Measurements from ENCODE around the gene CMTM4.
A peak's percentile ranks its signal among the peaks of the same experiment; 100 is the strongest.
"Not testable (repeated sequence)": the region's sequence is repeated elsewhere in the genome, so short reads cannot be mapped to it uniquely, and the experiment has no call there.

The CMTM4 gene

DNA sequence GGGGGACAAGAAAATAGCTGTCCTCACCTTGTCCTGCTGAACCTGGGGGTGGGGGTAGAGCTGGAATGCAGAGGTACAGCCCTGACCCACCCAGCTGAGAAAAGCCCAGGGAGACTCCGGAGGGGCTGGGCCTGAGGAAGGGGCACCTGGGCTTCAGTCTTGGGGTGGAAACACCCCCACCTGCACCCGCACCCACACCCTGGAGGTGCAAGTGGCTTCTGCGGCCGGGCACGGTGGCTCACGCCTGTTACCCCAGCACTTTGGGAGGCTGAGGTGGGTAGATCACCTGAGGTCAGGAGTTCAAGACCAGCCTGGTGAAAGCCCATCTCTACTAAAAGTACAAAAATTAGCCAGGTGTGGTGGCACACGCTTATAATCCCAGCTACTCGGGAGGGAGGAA lies 84.6 kb downstream of the CMTM4 start:
- not testable (repeated sequence) for DNase-seq

DNA sequence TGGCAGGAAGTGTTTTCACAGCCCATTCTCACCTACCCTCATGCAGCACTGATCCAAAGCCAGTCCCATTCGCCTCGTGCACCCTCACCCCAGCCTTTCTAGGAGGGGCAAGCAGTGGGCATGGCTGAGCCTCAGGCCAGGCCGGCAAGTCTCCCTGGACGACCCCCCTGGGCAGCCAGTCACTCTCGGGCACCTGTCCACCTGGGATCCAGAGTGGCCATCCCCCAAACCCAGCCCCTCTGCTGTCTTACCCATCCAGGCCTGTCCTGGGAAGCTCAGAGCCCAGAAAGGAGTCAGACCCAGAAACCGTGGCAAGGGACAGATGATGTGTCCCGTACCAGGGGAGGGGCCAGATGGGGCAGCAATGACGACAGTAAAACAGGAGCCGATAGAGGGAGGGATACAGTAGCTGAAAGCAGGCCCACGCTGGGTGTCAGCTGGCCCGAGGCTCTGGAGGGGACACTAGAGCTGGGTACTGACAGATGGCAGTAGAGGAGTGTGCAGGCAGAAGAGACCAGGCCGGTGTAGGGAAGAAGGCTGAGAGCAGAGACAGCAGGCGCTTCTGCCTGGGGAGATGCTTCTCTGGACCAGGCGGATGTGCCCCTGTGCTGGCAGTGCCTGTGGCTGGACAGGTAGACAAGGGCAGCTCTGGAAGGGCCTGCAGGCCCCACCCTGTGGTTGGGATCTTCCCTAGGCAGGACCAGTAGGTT lies 86.3 kb downstream of the CMTM4 start:
- DNase-seq = no peak

DNA sequence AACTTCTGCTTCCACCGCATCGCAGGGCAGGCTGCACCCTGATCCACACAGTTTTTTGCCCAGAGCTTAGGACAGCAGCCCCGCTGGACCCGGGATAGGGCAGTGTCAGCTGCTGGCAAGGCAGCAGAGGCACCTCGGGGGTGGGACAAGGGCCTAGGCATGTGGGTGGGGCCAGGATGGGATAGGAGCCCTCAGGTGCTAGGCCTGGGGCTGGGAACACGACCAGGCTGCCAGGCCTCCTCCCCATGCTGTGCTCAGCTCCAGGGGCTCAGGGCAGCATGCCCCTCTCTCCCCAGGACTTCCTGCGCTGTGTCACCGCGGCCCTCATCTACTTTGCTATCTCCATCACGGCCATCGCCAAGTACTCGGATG lies 87.4 kb downstream of the CMTM4 start:
- DNase-seq = no peak

DNA sequence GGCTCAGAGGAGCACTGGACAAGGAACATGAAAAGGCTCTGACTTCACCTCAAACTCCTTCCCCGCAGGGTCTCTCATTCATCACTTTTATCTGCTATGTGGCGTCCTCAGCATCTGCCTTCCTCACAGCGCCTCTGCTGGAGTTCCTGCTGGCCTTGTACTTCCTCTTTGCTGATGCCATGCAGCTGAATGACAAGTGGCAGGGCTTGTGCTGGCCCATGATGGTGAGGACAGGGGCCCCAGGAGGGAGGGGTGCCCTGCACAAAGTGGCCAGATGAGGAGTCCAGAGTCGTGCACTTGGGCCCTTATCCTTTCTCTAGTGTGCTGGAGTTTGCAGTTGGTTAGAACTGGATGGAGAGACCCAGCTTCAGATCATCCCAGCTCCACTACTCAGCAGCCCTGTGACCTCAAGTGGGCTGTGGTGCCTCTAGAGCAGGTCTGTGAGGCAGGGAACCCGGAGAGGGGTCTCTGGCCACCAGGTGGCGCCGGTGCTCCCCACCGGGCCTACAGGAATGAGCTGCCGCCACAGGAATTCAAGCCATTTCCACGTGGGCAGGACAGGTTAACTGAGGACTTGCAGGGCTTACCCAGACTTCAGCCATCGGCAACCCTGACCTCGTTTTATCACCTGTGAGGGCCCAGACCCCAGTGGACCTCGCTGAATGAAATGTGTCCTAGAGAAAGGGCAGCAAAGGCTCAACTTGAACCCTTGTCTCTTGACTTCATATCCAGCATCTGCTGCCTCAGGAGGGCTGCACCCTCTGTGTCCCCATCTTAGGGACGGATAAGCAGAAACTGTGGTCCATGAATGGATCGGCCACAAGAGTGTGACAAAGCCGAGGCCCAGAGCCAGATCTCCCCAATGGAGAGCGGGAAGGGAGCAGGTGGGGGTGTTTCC lies 88.1 kb downstream of the CMTM4 start:
- peak; percentile 46 to 65 for DNase-seq

DNA sequence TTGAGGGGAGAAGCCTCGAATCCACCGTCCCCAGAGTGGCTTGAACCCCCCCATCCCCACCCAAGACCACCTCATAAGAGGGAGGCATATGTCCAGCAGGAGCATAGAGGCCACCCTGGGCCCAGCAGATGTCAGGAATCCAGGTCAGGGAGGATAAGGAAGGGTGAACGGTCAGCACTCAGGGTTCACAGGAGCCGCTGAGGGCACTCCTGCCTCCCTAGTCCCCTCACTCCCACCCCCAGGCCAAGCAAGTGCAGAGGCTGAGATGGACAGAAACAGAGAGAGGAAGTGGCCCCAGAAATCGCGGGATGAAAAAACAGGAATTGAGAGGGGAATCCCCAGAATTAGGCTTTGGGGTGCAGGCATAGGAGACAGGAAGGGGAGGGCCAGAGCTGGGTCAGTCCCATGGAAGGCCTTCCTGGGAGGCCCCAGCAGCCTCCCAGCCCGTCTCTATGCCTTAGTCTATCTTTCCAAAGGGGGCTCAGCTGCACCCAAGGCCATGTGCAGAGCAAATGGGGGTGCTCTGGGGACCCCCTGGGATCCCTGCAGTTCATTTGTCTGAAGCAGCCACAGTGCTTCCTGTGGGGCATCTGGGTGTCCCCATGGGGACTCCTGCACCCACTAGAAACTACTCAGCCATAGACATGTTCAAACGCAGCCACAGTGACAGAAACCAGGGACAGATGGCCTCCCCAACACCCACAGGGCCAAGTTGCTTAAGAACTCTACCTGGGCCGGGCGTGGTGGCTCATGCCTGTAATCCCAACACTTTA lies 90.4 kb downstream of the CMTM4 start:
- DNase-seq = no peak

DNA sequence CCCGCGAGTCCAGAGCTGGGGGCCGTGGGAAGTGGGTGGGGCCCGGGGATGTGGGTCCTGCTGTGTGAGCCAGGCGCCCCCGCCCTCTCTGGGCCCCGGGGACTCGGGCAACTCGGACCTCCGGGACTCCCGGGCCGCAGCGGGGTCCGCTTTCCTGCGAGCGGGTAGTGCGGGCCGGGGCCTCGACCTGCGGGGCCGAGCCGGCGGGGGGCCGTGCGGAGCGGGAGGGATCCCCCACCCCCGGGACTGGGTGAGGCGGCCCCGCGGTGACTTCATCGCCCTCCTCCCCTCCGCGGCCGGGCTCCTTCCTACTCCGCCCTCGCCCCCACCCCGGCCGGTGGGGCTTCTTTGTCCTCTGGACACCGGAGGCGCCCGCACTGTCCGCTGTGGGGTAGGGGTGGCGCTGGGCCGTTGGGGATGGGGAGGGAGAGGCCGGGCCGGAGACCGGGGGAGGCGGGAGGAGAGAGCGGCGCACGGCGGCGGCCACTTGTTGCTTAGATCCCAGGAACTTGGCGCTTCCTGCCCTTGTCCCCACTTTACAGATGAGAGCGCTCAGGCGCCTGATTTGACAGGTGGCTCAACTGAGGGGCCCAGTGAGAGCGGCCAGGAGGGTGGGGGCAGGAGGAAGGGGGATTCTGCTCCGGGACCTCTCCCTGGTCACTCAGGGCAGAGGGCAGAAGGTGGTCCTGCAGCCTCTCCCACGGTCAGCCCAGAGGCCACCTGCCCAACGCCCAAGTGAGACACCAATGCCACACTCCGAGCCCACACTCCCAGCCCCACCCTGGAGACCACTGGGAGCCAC lies 91.2 kb downstream of the CMTM4 start:
- DNase-seq = no peak

DNA sequence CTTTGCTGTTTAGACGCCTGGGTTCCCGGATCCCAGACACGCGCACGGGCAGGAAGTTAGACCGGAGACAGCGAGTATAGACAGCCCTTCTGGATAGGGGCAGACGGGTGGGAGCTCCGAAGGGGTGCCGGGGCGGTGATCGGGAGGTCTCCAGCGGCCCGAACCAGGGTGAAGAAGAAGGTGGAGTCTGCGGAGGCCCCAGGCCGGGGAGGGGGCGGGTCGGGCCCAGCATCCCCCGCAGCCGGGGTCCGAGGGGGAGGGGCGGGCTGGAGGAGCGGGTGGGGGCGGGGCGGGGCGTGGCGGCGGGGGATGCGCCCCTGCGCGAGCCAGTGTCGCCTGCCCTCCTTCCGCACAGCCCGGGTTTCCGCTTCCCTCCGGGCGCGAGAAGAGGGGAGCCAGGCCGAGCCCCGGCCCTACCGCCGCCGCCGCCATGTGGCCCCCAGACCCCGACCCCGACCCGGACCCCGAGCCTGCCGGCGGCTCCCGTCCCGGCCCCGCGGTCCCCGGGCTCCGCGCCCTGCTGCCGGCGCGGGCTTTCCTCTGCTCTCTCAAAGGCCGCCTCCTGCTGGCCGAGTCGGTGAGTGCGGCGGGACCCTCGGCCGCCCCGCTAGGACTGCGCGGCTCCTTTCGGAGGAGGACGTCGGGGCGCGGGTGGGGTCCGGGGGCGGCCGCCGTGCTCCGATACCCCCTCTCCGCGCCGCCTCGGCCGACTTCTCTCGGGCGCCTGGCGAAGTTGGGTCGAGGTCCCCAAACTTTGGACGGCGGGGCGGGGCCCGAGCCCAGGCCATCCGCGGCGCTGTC lies 92.0 kb downstream of the CMTM4 start, which contains the start of gene CMTM3:
TSS of gene CMTM3 (plus strand) at position 329 of the 801 bp plus-strand sequence. CDS start at position 431, 102 bp downstream.
- DNase-seq = peak in 1 of 2 donors; percentile 43

DNA sequence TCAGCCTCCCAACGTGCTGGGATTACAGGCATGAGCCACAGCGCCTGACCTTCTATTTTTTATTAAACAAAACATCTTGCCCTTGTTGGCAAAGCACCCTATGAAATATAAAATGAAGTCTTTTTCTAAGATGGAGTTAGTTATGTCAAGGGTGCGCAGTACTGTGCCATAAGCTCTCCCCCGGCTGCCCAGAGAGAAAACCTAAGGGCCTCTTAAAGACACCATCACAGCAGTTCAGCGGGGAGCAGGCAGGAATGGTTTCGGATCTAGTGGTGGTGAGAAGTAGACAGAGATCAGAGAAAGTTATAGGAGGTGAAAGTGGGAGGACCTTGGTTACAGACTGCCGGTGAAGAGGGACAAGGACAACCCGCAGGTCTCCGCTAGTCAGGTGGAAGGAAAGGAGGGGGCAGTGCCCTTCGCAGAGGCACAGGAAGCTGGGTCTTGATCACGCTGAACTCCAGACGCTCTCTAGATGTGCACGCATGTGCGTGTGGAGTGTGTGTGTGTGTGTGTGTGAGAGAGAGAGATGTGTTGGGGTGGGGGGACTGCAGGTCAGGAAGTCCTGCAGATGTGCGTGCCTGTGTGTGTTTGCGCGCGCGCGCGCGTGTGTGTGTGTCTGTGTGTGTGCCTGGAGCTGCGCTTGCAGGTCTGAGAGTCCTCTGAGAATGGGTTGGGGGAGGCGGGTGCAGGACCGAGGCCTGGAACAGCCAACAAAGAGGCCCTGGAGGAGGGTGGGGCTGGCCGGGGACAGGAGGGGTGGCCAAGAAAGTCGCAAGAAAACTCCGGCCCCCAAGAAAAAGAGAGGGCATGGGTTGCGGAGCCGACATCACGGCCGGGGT lies 92.8 kb downstream of the CMTM4 start:
- peak in 1 of 2 donors; percentile 35 for DNase-seq

DNA sequence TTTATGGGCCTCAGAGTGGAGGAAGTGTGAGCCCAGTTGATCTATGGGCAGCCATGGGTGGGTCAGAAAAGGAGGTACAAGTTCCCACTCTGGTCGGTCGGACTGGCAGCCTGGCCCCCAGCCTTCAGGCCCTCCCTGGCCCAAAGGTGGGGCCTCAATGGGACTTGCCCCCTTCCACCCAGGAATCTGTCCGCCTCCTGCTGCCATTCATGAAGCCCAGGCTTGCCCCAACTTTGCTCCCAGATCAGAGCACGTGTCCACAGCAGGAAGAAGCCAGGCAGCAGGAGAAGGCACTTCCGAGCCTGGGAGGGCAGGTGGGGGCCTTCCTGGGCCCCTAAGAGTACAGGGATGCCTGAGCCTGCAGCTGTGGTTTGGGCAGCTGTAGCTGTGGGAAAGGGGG lies 95.1 kb downstream of the CMTM4 start:
- DNase-seq = no peak

DNA sequence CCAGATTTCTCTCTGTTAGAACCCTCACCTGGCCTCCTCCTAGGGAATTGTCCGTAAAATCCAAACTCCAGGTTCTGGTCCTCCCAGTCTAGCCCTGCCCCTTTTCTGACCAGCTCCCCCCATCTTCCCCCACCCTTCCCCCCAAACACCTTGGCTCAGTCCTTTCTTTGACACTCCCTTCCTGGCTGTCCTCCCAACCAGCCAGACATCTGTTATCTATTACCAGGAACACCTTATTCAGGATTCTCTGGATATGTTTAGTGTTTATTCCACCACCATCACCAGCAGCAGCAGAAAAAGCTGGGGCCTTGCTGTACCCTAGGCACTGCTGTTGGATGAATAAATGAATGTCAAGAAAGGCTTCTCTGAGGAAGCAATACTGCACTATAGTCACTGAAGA lies 96.1 kb downstream of the CMTM4 start:
- no peak for DNase-seq

DNA sequence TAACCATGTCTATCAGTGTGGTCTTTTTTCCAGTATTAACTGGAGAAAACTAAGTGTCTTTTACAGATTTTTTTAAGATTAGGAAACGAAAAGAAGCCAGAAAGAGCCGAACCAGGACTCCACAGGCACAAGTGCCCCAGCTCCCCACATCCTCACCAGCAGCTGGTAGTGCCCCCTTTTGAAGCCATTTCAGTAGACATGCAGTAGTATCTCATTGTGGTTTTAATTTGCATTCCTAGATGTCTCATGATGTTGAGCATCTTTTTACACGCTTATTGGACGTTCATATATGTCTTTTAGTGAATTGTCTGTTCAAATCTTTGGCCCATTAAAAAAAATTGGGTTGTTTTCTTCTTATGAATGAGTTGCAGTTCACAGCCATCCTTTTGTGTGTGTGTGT lies 96.8 kb downstream of the CMTM4 start:
- no peak for DNase-seq

DNA sequence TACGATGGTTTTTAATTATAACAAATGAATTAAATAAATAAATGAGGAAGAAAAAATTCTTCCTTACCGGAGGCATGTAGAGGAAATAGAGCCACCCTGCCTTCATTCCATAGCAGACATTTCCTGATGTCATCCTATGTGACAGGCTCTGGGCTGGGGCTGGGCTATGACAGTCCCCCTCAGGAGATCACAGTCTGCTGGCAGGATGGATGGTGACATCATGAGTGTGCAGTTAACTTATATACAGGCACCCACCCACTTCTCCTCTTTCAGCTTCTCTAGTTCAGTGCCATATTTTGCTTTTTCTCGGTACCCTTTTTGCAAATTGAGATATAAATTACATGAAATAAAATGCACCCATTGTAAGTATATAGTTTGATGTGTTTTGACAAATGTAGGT lies 98.4 kb downstream of the CMTM4 start:
- no peak for DNase-seq

DNA sequence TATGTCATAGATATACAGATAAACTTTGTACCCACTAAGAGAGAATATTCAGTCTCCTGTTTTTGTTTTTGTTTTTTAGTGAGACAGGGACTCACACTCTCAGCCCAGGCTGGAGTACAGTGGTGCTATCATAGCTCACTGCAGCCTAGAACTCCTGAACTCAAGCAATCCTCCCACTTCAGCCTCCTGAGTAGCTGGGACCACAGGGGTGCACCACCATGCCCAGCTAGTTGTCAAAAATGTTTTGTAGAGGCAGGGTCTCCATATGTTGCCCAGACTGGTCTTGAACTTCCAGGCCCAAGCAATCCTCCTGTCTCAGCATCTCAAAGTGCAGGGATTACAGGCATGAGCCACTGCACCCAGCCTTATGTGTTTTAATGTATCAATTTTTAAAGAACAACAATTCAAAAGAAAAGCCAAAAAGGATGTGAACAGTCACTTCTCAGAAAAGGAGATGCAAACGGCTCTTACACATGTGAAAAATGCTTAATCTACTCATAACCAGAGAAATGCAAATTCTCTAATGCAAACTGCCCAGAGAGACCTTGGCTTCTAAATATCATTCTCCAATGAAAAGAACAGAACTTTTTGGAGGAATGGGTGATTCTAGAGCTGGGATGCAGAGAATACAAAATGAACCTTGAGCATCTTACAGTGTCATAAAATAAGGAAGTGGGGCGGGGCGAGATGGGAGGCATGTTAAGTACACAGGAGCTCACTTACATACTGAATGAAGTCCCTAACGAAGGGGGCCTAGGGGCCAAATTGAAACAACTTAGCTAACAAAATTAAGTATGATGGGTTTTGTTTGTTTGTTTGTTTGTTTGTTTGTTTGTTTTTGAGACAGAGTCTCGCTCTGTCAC lies 99.3 kb downstream of the CMTM4 start:
- no peak for DNase-seq

DNA sequence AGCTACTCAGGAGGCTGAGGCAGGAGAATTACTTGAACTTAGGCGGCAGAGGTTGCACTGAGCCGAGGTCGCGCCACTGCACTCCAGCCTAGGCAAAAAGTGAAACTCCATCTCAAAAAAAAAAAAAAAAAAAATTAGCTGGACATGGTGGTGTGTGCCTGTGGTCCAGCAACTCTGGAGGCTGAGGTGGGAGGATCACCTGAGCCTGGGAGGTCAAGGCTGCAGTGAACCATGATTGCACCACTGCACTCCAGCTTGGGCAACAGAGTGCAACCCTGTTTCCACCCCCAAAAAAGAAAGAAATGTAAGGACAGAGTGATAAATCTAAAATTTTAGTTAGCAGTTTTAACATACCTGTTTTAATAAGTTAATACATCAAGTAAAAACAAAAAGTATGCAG lies 100.0 kb downstream of the CMTM4 start:
- DNase-seq = not testable (repeated sequence)

DNA sequence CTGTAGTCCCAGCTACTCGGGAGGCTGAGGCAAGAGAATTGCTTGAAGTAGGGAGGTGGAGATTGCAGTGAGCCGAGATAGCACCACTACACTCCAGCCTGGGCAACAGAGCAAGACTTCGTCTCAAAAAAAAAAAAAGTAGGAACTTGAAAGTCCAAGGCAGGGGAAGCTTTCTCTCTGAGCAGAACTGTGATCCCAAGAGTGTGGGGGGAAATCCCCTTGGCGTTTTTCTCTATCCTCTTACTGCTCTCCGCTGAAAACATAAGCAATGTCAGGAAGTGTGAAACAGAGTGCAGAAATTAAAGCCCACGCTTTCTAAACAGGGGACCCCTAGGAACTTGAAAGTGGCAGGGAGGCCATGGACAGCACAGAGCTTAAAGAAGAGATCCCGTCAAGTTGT lies 101.8 kb downstream of the CMTM4 start:
- DNase-seq = no peak

DNA sequence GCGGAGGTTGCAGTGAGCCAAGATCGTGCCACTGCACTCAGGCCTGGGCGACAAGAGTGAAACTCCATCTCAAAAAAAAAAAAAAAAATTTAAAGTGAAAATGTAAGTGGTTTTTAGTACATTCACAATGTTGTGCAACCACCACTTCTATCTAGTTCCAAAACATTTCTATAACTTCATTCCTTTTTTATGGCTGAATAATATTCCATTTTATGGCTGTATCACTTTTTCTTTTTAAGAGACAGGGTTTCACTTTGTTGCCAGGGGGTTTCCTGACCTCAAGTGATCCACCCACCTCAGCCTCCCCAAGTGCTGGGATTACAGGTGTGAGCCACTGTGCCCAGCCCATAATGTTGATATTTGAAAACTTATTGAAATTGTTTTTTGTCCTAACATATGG lies 103.7 kb downstream of the CMTM4 start:
- no peak for DNase-seq

DNA sequence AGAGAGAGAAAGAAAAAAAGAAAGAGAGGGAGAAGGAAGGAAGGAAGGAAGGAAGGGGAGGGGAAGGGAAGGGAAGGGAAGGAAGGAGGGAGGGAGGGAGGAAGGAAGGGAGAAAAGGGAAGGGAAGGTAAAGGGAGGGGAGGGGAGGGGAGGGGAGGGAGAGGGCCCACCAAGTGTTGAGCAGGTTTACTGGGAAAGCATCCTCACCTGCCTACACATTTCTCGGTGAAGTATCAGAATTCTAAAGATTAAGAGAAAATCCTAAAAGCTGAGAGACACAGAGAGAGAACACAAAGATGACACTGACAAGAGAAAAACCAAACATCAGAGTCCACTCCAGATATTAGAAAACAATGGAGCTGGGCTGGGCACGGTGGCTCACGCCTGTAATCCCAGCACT lies 104.3 kb downstream of the CMTM4 start:
- DNase-seq = no peak

DNA sequence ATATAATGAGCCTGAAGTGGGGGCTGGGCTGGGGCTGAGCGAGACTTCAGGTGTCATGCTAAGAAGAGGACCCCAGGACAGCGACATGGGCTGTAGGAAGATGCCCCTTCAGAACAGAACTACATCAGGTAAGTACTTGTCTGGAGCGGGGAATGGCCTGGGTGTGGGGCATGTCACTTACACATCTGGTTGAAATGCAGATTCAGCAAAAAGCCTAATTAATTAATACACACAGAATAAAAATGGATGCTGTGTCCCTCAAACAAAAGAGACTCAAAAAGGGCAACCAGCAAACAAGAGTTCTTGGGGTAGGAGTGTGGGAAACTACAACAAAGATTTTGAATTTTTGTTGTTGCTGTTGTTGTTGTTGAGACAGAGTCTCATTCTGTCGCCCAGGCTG lies 105.5 kb downstream of the CMTM4 start:
- no peak for DNase-seq

DNA sequence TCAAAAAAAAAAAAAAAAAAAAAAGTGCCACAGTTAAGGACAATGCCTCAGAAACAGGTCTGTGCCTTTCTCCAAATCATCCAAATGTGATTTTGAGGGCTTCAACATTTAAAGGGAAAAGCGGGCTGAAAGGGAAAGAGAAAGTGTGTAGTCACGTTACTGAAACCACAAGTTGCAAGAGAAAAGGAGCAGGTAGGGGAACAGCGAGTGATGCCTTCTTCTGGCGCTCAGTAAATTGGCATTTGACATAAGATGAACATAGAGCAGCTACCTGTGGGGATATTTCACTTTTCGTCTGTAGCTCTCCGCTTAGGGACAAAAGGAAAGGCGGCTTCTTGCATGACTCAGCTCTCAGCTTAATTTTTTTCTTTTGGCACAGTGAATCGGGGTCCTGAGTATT lies 106.2 kb downstream of the CMTM4 start:
- DNase-seq = no peak
